ENCODE data around the gene FKBP11.

Gene FKBP11

GRCh38 chr12:48965298-48965838 lies 40.1 kb upstream of the FKBP11 start:
- DNase-seq: no peak
- no peak for TF ChIP-seq POLR2A (IDR thresholded peaks at IDR 0.05; ENCODE audit: low read length)
- TF ChIP-seq GATA1 (IDR thresholded peaks at IDR 0.05; ENCODE audit: low read depth, low read length): no peak

- no peak for TF ChIP-seq GATA1 (IDR thresholded peaks at IDR 0.05; ENCODE audit: low read depth, low read length)
- no peak for TF ChIP-seq POLR2A (IDR thresholded peaks at IDR 0.05; ENCODE audit: low read length)
Observed at GRCh38 chr12:48961801-48962200, 36.5 kb upstream of the FKBP11 start.

GRCh38 chr12:48961331-48961730 lies 36.0 kb upstream of the FKBP11 start:
- DNase-seq: no peak
- no peak for TF ChIP-seq POLR2A (IDR thresholded peaks at IDR 0.05; ENCODE audit: low read length)
- no peak for TF ChIP-seq GATA1 (IDR thresholded peaks at IDR 0.05; ENCODE audit: low read depth, low read length)

More at GRCh38 chr12:48961801-48962200, 36.5 kb upstream of the FKBP11 start:
- no peak for DNase-seq

- TF ChIP-seq POLR2A (IDR thresholded peaks at IDR 0.05; ENCODE audit: low read length): no peak
- TF ChIP-seq GATA1 (IDR thresholded peaks at IDR 0.05; ENCODE audit: low read depth, low read length): no peak
- no peak for DNase-seq
Observed at GRCh38 chr12:48960834-48961233, 35.5 kb upstream of the FKBP11 start.

GRCh38 chr12:48958049-48958388 lies 32.7 kb upstream of the FKBP11 start:
- no peak for DNase-seq
- TF ChIP-seq GATA1 (IDR thresholded peaks at IDR 0.05; ENCODE audit: low read depth, low read length) (no peak), POLR2A (IDR thresholded peaks at IDR 0.05; ENCODE audit: low read length) (no peak)

- no peak for TF ChIP-seq GATA1 (IDR thresholded peaks at IDR 0.05; ENCODE audit: low read depth, low read length)
- TF ChIP-seq POLR2A (IDR thresholded peaks at IDR 0.05; ENCODE audit: low read length): peak; percentile 43
- peak; percentile 87 to 91 for DNase-seq
Observed at GRCh38 chr12:48957141-48958048, 32.1 kb upstream of the FKBP11 start, which contains the start of gene ARF3. ARF3 (minus strand) TSS chr12:48957487; CDS start chr12:48941095, 16,392 bp downstream.

GRCh38 chr12:48956279-48957140 lies 31.2 kb upstream of the FKBP11 start:
- peak in 1 of 2 experiments; percentile 22 for DNase-seq
- TF ChIP-seq POLR2A (IDR thresholded peaks at IDR 0.05; ENCODE audit: low read length) (no peak), GATA1 (IDR thresholded peaks at IDR 0.05; ENCODE audit: low read depth, low read length) (no peak)

GRCh38 chr12:48954841-48955501 lies 29.7 kb upstream of the FKBP11 start:
- no peak for DNase-seq
- no peak for TF ChIP-seq GATA1 (IDR thresholded peaks at IDR 0.05; ENCODE audit: low read depth, low read length)
- no peak for TF ChIP-seq POLR2A (IDR thresholded peaks at IDR 0.05; ENCODE audit: low read length)

- DNase-seq: no peak
- TF ChIP-seq POLR2A (IDR thresholded peaks at IDR 0.05; ENCODE audit: low read length) (no peak), GATA1 (IDR thresholded peaks at IDR 0.05; ENCODE audit: low read depth, low read length) (no peak)
Observed at GRCh38 chr12:48954061-48954460, 28.8 kb upstream of the FKBP11 start.

- no peak for DNase-seq
- TF ChIP-seq POLR2A (IDR thresholded peaks at IDR 0.05; ENCODE audit: low read length) (no peak), GATA1 (IDR thresholded peaks at IDR 0.05; ENCODE audit: low read depth, low read length) (no peak)
Observed at GRCh38 chr12:48952691-48953090, 27.4 kb upstream of the FKBP11 start.

- no peak for TF ChIP-seq GATA1 (IDR thresholded peaks at IDR 0.05; ENCODE audit: low read depth, low read length)
- no peak for TF ChIP-seq POLR2A (IDR thresholded peaks at IDR 0.05; ENCODE audit: low read length)
- DNase-seq: no peak
Observed at GRCh38 chr12:48947727-48948126, 22.4 kb upstream of the FKBP11 start.

- DNase-seq: no peak
- TF ChIP-seq GATA1 (IDR thresholded peaks at IDR 0.05; ENCODE audit: low read depth, low read length) (no peak), POLR2A (IDR thresholded peaks at IDR 0.05; ENCODE audit: low read length) (no peak)
Observed at GRCh38 chr12:48946943-48947342, 21.7 kb upstream of the FKBP11 start.

GRCh38 chr12:48946205-48946604 lies 20.9 kb upstream of the FKBP11 start:
- DNase-seq: no peak

More at GRCh38 chr12:48946205-48946604, 20.9 kb upstream of the FKBP11 start:
- no peak for TF ChIP-seq POLR2A (IDR thresholded peaks at IDR 0.05; ENCODE audit: low read length)
- no peak for TF ChIP-seq GATA1 (IDR thresholded peaks at IDR 0.05; ENCODE audit: low read depth, low read length)
